Measurements from ENCODE around the gene PGA5. TPM values are rescaled to one million over a fixed set of nuclear protein-coding genes. Genes with fewer than 3 reads are reported as not detected.
"Not testable (repeated sequence)": the region's sequence is repeated elsewhere in the genome, so short reads cannot be mapped to it uniquely, and the experiment has no call there.

Gene PGA5
- total RNA-seq, 4 donors from 2014 or later: 0.51 to 11.7 (median 2.4) TPM

GRCh38 chr11:61201476-61201875 is 39.5 kb upstream of the PGA5 start:
- no peak for TF ChIP-seq CTCF (IDR thresholded peaks at IDR 0.05; ENCODE audit: low read depth)

- not testable (repeated sequence) for TF ChIP-seq CTCF (IDR thresholded peaks at IDR 0.05; ENCODE audit: low read depth)
Observed at GRCh38 chr11:61202950-61203746, 37.8 kb upstream of the PGA5 start, which contains the start of gene PGA3. Gene PGA3, plus strand, starts transcription at chr11:61203515. Its CDS starts 50 bp downstream, at chr11:61203565.

- TF ChIP-seq CTCF (IDR thresholded peaks at IDR 0.05; ENCODE audit: low read depth): not testable (repeated sequence)
Observed at GRCh38 chr11:61222047-61222446, 18.9 kb upstream of the PGA5 start, which contains the start of gene PGA4. Gene PGA4, plus strand, starts transcription at chr11:61222347. Its CDS starts 54 bp downstream, at chr11:61222401.

GRCh38 chr11:61254403-61255025 is 13.5 kb downstream of the PGA5 start:
- TF ChIP-seq CTCF (IDR thresholded peaks at IDR 0.05; ENCODE audit: low read depth): no peak

- no peak for TF ChIP-seq CTCF (IDR thresholded peaks at IDR 0.05; ENCODE audit: low read depth)
Observed at GRCh38 chr11:61256710-61257482, 15.9 kb downstream of the PGA5 start.

GRCh38 chr11:61258546-61258945 is 17.6 kb downstream of the PGA5 start:
- TF ChIP-seq CTCF (IDR thresholded peaks at IDR 0.05; ENCODE audit: low read depth): no peak

GRCh38 chr11:61259363-61259762 is 18.4 kb downstream of the PGA5 start:
- TF ChIP-seq CTCF (IDR thresholded peaks at IDR 0.05; ENCODE audit: low read depth): no peak

All from subcutaneous adipose tissue (tissue), 4 donors.